AG20443 (cell line): Measurements from ENCODE around the gene CELA2B.
A peak's percentile ranks its signal among the peaks of the same experiment; 100 is the strongest.
"Not testable (repeated sequence)": the region's sequence is repeated elsewhere in the genome, so short reads cannot be mapped to it uniquely, and the experiment has no call there.

Experiments
- DNase-seq: peaks from one replicate; pipeline ENCODE4 v3.0.0; 2012; ENCODE audit warnings: low spot score, mixed read lengths

Gene CELA2B

DNA sequence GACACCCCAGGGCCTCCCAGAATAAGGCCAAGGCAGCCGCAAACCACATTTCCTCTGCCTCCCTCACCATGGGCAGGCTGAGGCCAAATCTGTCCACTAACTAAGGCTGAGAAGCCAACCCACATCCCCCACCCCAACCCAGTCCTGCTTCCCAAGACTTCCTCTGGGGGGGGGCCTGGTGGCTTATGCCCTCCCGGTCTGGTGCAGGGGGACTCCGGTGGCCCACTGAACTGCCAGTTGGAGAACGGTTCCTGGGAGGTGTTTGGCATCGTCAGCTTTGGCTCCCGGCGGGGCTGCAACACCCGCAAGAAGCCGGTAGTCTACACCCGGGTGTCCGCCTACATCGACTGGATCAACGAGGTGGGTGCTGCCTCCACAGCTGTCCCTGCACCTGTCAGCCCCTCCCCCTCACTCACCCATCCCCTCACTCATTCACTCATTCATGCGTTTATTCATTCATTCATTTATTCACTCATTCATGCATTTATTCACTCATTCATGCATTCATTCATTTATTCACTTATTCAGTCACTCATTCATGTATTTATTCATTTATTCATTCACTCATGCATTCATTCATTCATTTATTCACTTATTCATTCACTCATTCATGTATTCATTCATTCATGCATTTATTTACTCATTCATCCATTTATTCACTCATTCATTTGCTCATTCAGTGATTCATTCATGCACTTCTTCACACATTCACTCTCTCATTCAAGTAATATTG, 30.3 kb upstream of the CELA2B start:
- no peak for DNase-seq

DNA sequence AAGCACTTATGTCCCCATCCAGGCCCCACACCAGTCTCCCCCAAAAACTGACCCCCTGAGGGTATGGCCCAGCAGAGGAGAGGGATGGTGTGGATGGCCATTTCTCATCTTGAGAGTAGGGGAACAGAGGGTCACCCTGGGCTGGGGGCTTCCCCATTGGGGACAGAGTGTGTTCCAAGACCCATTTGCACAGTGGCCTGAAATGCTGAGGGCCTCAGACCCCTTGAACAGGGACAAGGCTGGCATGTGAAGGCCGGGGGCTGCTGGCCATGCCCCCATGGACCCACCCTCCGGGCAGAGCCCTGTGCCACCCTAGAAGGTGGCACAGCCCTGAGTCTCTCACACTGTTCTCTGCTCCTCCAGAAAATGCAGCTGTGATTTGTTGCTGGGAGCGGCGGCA, 29.7 kb upstream of the CELA2B start:
- DNase-seq, result no peak

DNA sequence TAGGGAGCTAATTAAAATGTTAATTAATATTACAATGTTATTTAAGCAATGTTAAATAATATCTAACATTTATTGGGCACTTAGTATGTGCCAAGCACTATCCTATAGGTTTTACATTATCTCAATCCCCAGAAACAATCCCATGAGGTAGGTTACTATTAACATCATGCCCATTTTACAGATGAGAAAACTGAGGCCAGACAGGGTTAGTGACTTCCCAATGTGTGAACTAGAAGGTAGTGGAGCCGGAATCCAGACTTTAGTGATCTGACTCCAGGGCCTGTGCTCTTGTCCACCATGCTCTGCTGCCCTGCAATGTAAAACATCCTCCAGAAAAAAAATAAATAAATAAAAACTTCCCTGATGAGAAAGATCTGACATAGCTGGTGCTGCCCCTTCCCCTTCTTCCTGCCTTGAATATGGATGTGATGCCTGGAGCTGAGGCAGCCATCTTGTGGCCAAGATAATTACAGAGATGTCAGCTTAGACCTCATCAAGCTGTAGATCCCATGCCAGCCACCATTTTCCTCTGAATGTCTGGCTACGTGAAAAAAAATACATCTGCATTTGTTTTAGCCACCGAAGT, 26.9 kb upstream of the CELA2B start:
- DNase-seq, result no peak

DNA sequence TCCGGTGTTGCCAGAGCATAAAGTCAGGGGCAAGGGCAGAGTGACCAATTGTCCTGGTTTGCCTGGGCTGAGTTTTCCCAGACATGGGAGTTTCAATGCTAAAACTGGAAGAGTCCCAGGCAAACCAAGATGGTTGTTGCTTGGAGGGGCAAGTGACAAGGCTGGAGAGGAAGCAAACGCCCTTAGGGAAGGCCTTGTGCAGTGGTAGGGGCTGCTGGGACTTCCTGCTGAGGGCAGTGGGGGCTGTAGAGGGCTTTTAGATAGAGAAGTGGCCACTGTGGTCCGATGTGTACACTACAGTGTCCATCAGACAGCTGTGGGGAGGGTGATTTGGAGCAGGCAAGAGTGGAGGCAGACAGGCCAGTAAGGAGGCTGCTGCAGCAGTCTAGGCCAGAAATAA, 26.3 kb upstream of the CELA2B start:
- DNase-seq, result no peak

DNA sequence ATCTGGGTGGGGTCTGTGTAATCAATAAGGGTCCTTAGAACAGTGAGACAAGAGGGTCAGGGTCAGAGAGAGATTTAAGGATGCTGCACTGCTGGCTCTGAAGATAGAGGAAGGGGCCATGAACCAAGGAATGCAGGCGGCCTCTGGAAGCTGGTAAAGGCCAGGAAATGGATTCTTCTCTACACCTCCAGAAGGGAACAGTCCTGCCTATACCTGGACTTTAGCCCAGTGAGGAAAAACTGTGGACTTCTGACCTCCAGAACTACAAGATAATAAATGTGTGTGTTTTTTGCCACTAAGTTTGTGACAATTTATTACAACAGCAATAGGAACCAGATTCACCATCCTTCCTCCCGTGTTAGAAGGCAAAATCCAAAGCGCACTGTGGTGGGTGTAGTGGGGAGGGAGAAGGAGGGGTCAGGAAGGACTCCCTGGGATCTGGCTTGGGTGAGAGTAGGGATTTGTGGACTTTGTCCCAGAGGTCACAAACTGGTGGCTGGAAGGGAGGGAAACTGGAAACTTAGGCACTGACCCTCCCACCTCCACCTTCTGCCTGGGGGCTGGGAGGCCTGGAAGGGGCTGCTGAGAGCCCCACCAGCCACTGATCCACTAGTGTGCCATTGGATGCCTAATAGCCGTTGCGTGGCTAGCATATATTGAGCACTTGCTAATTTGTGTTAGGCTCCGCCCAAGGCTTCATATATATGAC, 24.7 kb upstream of the CELA2B start:
- no peak for DNase-seq

DNA sequence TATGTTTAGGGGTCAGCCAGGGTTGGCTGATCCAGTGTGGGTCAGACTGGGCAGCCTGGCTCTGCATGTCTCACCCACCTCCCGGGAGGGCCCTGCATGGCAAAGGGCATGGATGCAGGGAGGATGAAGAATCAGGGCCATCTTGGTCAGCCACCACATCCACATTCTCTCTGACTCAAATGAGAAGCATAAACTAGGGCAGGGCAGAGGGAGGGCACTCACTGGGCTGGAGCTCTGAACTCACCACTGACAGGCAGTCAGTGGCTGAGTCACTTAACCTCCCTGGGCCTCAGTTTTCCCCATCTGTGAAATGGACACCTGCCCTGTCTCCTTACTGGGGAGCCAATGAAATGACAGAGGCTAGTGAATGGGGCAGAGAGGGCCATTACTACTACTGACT, 23.7 kb upstream of the CELA2B start:
- no peak for DNase-seq

DNA sequence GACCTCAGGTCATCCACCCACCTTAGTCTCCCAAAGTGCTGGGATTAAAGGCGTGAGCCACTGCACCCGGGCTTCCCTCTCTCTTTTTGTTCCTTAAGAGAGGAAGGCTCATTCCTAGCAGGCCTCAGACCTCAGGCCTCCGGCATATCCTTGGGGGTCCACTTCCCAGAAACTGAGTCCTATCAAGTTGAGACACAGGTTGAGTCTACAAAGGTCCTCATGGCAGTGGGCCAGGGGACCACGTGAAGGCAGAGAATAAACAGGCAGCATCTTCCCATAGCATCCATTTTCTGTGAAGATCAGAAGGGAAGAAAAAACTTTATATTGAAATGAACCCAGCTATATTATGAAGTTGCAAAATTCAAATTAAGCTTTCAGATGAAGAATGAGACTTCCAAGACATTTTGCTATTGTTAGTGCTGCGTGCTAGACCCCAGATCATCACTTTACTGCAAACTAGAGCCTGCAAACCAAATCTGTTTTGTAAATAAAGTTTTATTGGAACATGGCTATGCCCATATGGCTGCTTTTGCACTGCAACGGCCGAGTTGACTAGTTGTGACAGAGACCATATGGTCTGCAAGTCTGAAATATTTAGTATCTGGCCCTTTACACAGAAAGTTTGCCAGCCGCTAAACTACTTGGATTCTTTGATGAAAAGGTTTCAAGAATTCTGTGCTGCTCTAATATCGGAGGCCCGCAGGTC, 22.9 kb upstream of the CELA2B start:
- DNase-seq, result no peak

DNA sequence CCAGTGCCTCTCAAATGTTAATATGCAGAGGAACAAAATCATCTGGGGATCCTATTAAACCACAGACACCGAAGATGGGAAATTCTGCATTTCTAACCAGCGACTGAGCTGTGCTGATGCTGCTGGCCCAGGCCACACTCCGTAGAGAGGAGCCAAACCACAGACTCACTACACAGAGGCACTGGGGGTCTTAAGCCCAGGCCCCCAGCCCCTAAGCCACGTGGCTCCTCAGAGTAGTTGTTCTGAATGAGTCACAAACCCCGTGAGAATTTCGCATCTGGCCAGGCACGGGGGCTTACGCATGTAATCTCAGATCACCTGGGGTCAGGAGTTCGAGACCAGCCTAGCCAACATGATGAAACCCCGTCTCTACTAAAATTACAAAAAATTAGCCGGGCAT, 22.2 kb upstream of the CELA2B start:
- DNase-seq, result no peak

DNA sequence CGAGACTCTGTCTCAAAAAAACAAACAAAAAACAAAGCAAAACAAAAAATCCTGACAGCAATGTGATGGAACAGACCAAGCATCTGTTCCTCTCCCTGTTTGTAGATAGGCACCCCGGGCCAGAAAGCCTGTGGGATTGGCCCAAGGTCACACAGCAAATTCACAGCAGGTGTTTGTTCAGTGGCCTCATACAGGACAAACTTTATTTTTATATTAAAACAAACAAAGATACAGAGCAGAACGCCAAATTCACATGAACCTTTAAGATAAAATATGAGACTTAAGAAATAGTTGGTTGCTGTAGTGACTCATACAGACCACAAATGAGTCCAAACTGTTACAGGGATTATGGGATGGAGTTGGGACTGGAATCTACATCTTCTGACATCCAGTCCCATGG, 21.6 kb upstream of the CELA2B start:
- DNase-seq, result peak; percentile 46

DNA sequence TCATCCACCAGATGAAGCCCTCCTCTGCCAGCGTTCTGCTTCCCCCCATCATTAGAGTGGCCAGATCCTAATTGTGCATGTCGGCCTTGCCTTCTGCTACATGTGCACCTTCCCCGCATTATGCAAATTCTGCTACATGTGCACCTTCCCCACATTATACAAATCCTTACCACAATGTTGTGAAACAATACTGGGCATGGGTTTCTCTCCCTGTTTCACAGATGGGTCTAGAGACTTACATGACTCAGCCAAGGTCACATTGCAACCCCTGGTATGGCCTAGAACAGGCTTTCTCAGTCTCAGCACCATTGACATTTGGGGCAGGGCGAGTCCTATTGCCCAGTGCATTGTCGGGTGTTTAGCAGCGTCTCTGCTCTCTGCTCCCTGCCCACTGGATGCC, 20.4 kb upstream of the CELA2B start:
- no peak for DNase-seq

DNA sequence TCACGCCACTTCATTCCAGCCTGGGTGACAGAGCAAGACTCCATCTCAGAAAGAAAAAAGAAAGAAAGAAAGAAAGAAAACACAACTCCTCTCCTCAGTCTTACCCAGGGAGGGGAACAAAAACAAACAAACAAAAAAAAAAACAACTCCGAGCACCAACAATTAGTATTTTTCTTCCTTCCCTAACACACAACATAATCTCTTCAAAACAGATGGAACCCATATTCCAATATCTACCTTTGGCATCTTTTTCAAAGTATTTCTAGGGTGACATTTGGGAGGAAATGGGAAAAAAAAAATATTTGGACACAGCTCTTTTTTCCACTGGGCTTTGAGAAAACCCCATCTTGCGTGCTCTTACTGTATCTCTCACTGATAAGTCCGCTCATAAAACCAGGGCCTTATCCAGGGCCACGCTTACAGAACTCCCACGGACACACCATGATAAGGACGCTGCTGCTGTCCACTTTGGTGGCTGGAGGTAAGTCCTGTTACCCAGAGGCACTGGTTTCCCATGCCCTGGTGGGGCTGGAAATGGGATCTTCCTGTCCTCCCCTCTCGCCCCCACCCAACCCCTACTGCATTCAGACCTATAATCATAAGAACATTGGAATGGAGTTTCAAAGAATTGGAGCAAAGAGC, 19.5 kb upstream of the CELA2B start, which contains the start of gene CELA2A:
Gene CELA2A, plus strand, starts transcription at position 420 of the 642 bp plus-strand sequence. Its CDS starts 22 bp downstream, at position 442.
- DNase-seq, result no peak

DNA sequence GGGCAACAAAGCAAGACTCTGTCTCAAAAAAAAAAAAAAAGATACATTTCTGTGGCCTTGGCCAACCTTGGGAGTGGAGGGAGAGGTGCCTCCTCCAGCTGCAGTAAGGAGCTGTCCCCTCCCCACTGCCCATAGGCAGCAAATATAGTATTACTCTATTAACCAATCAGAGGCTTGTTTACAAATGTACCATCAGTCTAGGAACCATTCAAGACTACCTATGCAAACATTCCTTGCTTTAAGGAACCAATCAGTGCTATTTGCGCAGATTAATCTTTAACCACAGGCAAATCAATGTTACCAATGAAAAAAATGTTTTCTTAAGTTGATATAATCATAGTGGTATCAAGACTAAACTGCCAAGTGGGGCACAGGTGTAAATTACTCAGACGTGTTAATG, 18.3 kb upstream of the CELA2B start:
- no peak for DNase-seq

DNA sequence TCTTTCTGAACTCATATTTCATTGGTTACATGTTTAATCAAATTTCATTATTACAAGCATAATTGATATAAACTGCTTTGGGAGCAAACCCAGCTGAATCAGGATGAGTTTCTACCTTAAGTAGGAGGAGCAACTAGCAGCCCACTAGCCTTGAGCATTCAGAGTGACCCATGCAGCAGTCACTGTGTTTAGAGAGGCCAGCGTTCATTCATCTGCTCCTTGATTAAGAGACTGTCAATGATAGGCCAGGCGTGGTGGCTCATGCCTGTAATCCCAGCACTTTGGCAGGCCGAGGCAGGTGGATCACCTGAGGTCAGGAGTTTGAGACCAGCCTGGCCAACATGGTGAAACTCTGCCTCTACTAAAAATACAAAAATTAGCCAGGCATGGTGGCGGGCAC, 17.5 kb upstream of the CELA2B start:
- DNase-seq, result not testable (repeated sequence)

DNA sequence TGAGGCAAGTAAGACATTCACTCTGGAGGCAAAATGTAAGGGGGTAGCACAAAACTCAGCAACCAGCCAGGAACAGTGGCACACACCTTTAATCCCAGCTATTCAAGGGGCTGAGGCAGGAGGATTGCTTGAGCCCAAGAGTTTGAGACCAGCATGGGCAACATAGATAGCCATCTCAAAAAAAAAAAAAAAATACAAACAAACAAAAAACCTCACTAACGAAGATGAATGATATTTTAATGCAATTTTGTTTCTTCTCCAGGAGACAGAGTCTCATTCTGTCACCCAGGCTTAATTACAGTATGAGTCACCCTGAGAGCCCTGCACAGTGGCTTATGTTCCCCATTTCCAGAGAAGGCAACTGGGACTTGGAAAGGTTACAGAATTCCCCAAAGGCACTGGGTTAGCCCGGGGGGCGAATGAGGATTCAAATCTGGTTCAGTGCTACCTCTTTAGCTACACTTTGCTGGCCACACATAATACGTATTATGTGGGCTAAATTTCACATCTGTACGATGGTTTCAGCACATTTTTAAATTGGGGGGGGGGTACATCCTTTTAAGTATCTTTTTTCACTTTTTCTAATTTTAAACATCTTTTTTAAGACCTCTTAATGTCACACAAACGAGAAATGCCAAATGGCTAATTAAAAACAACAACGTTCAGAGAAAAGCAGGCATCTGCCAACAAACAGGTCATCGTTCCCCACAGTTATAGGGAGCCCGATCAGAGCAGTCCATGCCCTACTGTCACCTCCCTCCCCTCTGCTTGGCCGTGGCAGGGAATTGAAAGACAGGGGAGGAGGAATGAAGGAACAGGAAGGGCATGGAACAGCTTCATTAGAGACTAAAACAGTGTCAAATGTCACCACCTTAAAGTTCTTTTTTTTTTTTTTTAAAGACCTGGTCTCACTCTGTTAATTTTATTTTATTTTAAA, 15.9 kb upstream of the CELA2B start:
- DNase-seq, result no peak

DNA sequence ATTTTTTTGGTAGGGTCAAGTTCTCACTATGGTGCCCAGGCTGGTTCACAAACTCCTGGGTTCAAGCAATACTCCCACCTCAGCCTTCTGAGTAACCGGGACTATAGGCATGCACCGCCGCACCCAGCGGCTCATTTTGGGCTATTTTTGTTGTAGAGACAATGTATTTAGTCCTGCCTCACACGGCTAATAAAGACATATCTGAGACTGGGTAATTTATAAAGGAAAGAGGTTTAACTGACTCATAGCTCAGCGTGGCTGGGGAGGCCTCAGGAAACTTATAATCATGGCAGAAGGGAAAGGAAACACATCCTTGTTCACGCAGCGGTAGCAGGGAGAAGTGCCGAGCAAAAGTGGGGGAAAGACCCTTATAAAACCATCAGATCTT, 15.2 kb upstream of the CELA2B start:
- no peak for DNase-seq

DNA sequence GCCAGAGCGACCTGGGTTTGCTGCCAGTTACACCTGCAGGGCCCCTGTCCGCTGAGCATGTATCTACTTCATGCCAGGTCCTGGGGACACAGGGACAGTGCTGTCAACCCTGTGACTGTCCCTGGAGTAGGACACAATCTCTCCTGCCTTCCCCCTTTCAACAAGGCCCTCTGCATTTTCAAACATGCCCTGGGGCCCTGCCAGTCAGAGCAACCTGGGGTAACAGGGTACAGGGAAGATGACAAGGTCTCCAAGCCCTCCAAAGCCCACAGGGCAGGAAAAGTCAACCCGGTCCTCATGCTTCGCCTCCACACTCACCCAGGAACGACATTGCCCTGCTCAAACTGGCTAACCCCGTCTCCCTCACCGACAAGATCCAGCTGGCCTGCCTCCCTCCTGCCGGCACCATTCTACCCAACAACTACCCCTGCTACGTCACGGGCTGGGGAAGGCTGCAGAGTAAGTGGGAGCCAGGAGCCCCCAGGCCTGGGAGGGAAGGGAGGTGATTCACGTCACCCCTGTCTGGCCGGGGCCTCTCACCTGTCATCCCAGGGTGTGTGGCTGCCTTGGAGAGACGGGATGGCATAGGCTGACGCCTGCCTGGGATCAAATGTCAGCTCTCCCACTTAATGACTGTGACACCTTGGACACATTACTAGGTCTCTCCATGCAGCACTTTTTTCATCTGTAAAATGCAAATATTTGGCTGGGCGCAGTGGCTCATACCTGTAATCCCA, 12.7 kb upstream of the CELA2B start:
- DNase-seq, result not testable (repeated sequence)

DNA sequence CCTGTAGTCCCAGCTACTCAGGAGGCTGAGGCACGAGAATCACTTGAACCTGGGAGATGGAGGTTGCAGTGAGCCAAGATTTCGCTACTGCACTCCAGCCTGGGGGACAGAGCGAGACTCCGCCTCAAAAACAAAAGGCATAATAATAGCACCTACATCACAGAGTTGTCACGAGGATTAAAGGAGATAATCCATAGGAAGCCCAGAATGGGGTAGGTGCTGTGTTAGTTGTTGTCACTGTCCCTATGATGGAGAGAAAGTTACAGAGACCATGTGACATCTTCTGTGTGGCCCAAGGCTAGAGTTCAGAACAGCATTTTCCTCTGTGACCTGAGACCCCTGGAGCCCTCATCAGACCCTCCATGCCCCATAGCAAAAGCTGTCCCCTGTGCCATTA, 12.0 kb upstream of the CELA2B start:
- not testable (repeated sequence) for DNase-seq

DNA sequence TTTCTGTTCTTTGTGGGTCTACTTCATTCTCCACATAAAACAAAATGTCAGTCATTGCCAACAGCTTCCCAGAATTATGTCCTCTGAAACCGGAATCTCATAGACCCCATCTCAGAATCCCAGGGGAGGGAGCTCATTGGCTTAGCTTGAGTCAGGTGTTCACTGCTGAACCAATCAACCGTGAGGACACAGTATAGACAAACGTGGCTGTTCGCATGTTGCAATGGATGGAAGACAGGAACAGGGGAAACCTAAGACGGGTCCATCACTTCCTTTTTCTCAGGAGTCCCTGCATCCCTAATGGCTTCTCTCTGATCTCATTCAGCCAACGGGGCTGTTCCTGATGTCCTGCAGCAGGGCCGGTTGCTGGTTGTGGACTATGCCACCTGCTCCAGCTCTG, 10.2 kb upstream of the CELA2B start:
- DNase-seq, result no peak

DNA sequence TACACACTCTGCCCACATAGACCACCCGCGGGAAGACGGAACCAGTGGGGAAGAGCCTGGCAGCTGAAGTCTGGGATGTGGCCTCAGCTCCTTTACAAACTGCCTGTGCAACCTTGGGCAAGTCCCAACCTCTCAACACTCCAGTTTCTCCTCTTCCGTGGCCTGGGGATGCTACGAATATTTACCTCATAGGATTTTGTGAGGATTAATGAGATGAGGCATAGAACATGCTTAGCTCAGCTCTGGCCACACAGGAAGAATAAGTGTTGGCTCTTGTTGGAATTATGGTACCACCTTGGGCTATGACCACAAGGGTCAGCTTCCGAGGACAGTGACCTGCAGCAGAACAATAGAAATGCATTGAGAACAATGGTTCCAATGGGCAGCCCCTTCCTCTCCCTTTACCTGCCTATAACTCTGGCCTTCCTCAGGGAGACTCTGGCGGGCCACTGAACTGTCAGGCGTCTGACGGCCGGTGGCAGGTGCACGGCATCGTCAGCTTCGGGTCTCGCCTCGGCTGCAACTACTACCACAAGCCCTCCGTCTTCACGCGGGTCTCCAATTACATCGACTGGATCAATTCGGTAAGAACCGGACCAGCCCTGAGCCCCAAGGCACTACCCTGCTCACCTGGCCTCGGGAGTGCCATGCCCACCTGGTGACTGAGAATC, 8.8 kb upstream of the CELA2B start:
- DNase-seq, result not testable (repeated sequence)

DNA sequence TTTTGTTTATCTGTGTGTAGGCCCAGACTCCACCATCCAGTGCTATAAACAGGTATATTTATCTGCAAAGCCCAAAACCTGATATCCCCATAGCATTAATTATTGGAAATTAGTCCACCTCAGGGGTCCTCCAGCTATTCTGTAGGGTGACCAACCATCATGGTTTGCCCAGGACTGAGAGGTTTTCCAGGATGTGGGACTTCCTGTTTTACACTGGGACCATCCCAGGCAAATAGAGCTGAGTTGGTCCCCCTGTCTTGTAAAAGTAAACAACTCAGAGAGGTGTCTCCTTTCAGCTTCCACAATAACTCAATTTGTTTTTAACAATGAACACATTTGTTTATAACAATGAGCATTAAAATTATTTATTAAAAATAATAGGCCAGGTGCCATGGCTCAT, 7.8 kb upstream of the CELA2B start:
- DNase-seq, result no peak
